IPS-20b (cell line): Measurements from ENCODE around the gene C1QL2.

Experiments used
- H3K27ac ChIP-seq: one replicate; pipeline ENCODE4 v1.5.1; 2013; ENCODE audit warnings: low read length
- H3K27me3 ChIP-seq: 2 replicates; pipeline ENCODE4 v1.6.1; 2013; ENCODE audit warnings: mild to moderate bottlenecking, low read length, inconsistent platforms; ENCODE audit not compliant: insufficient read depth
- H3K36me3 ChIP-seq: 2 replicates; pipeline ENCODE4 v1.6.1; 2013; ENCODE audit warnings: low read depth, mild to moderate bottlenecking, inconsistent platforms, low read length, moderate library complexity; ENCODE audit not compliant: insufficient read depth
- H3K4me1 ChIP-seq: 2 replicates; pipeline ENCODE4 v1.6.1; 2013; ENCODE audit warnings: mild to moderate bottlenecking, control low read depth, inconsistent platforms, low read length, moderate library complexity; ENCODE audit not compliant: insufficient read depth
- H3K4me3 ChIP-seq: 2 replicates; pipeline ENCODE4 v1.5.1; 2013; ENCODE audit warnings: mild to moderate bottlenecking, low read length, inconsistent platforms
- H3K9ac ChIP-seq: 2 replicates; pipeline ENCODE4 v1.6.1; 2013; ENCODE audit warnings: low read depth, mild to moderate bottlenecking, inconsistent platforms, low read length, moderate library complexity
- H3K9me3 ChIP-seq: 2 replicates; pipeline ENCODE4 v1.6.1; 2013; ENCODE audit warnings: mild to moderate bottlenecking, low read depth, low read length, inconsistent platforms; ENCODE audit not compliant: insufficient read depth

C1QL2 gene

DNA sequence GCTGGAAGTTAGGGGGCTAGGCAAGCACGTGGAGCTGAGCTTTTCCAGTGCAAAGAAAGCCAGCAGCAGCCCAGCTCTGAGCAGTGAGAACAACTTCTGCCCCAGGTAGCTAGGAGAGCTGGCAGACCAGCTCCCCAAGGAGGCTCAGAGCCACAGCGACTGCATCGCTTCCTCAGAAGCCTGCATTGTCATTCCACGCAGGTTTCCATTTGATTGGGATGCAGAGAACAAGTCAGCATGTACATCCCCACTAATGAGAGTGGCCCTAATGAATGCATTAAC lies 45.1 kb downstream of the C1QL2 start:
- no peaks in the 10 kb centered on the region for H3K36me3 ChIP-seq
- H3K27ac ChIP-seq: no peak overlapping the region
- peaks cover 10% of the 10 kb centered on the region for H3K9me3 ChIP-seq
- H3K4me1 ChIP-seq: peaks cover 25% of the 10 kb centered on the region
- no peaks in the 10 kb centered on the region for H3K27me3 ChIP-seq
- H3K9ac ChIP-seq: no peak overlapping the region
- peak overlapping the region; percentile 32; the same call in 1 of the 2 replicates for H3K4me3 ChIP-seq

DNA sequence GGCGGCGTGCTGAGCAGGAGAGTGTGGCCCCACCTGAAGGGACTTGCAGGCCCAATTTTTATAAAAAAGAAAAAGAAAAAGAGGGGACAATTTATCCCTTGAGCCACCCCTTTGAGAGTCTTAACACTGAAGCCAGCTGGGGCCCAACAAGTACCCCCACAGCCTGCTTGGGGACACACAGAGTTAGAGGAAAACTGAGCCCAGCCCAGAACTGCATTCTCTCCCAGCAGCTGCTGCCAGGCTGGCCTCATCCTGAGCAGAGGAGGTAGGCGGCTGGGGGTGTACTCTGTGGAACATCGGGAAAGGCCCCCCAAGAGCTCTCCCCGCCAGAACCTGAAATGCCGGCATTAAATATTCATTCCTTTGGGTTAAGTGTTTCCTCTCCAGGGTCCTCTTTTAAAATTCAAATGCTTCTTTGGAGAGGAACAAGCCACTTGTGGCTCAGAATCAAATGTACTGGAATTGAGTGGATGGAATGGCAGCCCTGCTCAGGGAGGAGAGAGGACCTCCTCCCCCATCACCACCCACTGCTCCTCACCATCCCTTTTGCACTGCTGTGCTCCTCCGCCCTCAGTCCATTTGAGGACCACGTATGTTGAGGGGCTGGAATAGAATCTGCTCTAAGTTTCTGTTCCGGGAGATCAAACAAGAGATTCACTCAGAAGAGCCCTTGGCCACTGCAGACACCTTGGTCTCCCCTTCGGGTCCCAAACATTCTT lies 45.6 kb downstream of the C1QL2 start:
- H3K27ac ChIP-seq: no peak overlapping the region
- H3K27me3 ChIP-seq: no peaks in the 10 kb centered on the region

GRCh38 chr2:119112230-119112629 lies 46.3 kb downstream of the C1QL2 start:
- no peak overlapping the region for H3K27ac ChIP-seq
- H3K27me3 ChIP-seq: no peaks in the 10 kb centered on the region
- no peaks in the 10 kb centered on the region for H3K36me3 ChIP-seq
- H3K4me3 ChIP-seq: no peak overlapping the region; the same call in 1 of the 2 replicates
- peaks cover 17% of the 10 kb centered on the region; the same call in 1 of the 2 replicates for H3K4me1 ChIP-seq
- H3K9ac ChIP-seq: no peak overlapping the region
- peaks cover 10% of the 10 kb centered on the region for H3K9me3 ChIP-seq

More for the DNA sequence above, 45.6 kb downstream of the C1QL2 start:
- H3K4me1 ChIP-seq: peaks cover 21% of the 10 kb centered on the region; the same call in 1 of the 2 replicates
- H3K36me3 ChIP-seq: no peaks in the 10 kb centered on the region
- peak overlapping the region; percentile 32; the same call in 1 of the 2 replicates for H3K4me3 ChIP-seq
- peaks cover 10% of the 10 kb centered on the region for H3K9me3 ChIP-seq
- no peak overlapping the region for H3K9ac ChIP-seq

DNA sequence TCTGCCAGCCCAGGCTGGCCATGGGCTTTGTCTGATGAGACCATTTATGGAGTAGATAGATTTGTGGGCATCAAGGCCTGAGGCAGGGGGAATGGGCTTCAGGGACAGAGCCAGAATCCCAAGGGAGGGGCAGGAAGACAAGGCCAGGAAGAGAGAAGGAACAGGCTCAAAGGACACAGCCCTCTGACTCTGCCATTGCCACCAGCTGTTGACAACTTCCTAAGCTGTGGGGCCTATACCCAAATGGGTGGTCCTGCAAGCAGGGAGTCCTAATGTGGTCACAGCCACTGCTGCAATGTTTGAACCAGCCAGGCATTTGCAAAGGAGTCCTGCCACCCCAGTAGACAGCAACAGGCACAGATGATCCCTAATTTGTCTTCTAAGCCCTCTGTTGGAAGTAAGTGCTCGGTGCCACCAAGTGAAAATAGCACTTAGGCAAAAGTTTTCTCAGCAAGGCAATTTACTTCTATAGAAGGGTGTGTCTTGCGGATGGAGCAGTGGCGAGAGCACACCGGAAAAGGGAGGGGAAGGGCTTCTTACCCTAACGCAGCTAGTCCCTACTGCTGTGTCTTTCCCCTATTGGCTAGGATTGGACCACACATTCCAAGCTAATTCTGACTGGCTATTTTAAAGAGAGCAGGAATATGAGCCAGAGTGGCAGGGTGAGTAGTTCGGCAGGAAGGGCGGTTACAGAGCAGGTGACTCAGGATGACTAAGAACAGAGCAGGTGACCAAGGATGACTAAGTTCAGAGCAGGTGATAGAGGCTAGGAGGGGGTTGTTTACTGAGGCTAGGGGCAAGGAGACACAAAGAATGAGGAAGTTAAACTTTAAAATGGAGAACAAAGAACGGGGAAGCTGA lies 47.2 kb downstream of the C1QL2 start:
- H3K4me1 ChIP-seq: peaks cover 17% of the 10 kb centered on the region; the same call in 1 of the 2 replicates
- H3K9ac ChIP-seq: no peak overlapping the region
- no peak overlapping the region for H3K4me3 ChIP-seq
- no peaks in the 10 kb centered on the region for H3K27me3 ChIP-seq
- peaks cover 10% of the 10 kb centered on the region for H3K9me3 ChIP-seq
- no peak overlapping the region for H3K27ac ChIP-seq
- no peaks in the 10 kb centered on the region for H3K36me3 ChIP-seq

GRCh38 chr2:119109866-119110265 lies 48.7 kb downstream of the C1QL2 start:
- no peak overlapping the region for H3K9ac ChIP-seq
- H3K27ac ChIP-seq: no peak overlapping the region
- no peak overlapping the region for H3K4me3 ChIP-seq
- no peaks in the 10 kb centered on the region for H3K36me3 ChIP-seq
- peaks cover 10% of the 10 kb centered on the region for H3K9me3 ChIP-seq
- H3K4me1 ChIP-seq: peaks cover 17% of the 10 kb centered on the region; the same call in 1 of the 2 replicates
- H3K27me3 ChIP-seq: no peaks in the 10 kb centered on the region

DNA sequence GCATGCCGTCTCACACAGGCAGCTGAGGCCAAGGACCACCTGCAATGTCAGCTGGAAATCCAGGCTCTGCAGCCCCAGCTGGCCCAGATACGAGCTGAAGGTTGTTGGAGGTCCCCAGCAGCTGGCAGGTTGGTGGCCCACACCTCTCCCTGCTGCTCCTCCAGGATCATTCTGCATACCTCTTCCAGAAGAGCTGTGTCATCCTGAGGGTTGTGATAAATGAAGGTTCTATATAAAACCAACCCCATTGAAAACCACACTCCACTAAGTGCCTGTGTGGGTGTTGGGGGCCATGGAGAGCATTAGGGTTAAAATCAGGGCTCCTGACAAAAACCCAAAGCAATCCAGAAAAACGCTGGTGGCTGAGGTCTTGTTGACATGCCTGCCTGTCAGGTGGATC lies 50.4 kb downstream of the C1QL2 start:
- no peak overlapping the region for H3K27ac ChIP-seq
- no peaks in the 10 kb centered on the region for H3K27me3 ChIP-seq
- H3K36me3 ChIP-seq: no peaks in the 10 kb centered on the region
- H3K4me3 ChIP-seq: no peak overlapping the region
- H3K4me1 ChIP-seq: peaks cover 11% of the 10 kb centered on the region; the same call in 1 of the 2 replicates
- H3K9ac ChIP-seq: no peak overlapping the region
- peaks cover 10% of the 10 kb centered on the region for H3K9me3 ChIP-seq

DNA sequence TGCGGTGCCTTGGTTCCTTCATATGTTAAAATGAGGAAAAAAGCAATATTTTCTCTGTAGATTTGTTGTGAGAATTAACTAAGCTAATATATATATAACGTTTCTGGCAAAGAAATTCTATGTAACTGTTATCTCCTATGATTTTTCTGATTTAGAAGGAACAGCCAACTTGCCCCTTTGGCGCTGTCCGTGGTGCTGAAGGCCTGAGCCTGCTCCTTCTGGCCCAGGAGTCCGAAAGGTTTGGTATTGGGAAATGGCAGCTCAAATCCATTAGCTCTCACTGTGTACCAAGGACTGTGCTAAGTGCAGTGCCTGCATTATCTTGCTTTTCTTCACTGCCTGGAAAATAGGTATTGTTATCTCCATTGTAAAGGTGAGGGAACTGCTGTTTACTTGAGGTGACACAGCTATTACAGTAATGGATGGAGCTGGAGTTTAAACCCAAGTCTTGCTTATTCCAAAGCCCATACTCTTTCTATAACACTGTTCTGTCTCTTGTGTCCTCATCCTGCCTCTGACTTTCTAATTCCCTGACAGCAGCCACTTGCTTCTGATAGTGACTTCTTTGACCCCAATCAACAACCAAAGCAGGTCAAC lies 52.2 kb downstream of the C1QL2 start:
- H3K27me3 ChIP-seq: no peaks in the 10 kb centered on the region
- H3K27ac ChIP-seq: no peak overlapping the region
- H3K4me1 ChIP-seq: 0 out of 2 replicates have a peak, but pooled peaks cover 4% of the 10 kb centered on the region
- H3K9me3 ChIP-seq: peaks cover 7% of the 10 kb centered on the region
- no peak overlapping the region for H3K9ac ChIP-seq
- no peaks in the 10 kb centered on the region for H3K36me3 ChIP-seq
- no peak overlapping the region for H3K4me3 ChIP-seq
